ENCODE results near the gene FAM241A.

DNA sequence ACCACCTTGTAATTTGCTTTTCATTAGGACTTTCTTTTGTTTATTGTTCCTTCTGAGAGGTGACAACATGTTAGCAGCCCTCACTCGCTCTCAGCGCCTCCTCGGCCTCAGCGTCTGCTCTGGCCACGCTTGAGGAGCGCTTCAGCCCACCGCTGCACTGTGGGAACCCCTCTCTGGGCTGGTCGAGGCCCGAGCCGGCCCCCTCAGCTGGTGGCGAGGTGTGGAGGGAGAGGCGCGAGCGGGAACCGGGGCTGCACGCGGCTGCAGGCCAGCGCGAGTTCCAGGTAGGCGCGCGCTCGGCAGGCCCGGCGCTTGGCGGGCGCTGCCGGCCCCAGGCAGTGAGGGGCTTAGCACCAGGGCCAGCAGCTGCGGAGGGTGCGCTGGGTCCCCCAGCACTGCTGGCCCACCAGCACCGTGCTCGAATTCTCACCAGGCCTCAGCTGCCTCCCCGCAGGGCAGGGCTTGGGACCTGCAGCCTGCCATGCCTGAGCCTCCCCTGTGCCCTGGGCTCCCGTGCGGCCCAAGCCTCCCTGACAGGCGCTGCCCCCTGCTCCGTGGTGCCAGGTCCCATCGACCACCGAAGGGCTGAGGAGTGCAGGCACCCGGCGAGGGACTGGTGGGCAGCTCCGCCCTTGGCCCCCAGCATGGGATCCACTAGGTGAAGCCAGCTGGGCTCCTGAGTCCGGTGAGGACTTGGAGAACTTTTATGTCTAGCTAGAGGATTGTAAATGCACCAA is 77.1 kb downstream of the FAM241A start:
- no peak for TF ChIP-seq POLR2A (IDR thresholded peaks at IDR 0.05; ENCODE audit: low read depth, low read length)
- TF ChIP-seq TAF1 (IDR thresholded peaks at IDR 0.05; ENCODE audit: borderline replicate concordance, low read depth, low read length) = no peak
- TF ChIP-seq POLR2AphosphoS5 (IDR thresholded peaks at IDR 0.05; ENCODE audit: low read depth, low read length) = no peak
